NT2/D1 (cell line): ENCODE results near the gene RBBP8NL.
A peak's percentile ranks its signal among the peaks of the same experiment; 100 is the strongest.

ENCODE experiments used
- DNase-seq: peaks from one replicate; pipeline ENCODE4 v3.0.0-alpha.2; 2011; ENCODE audit warnings: low read depth, low spot score
- H3K27me3 ChIP-seq: 2 replicates; pipeline ENCODE4 v1.6.0; 2011; ENCODE audit warnings: mild to moderate bottlenecking; ENCODE audit not compliant: insufficient read length, insufficient read depth
- H3K36me3 ChIP-seq: 2 replicates; pipeline ENCODE4 v1.6.1; 2011; ENCODE audit warnings: mild to moderate bottlenecking, low read length, mixed read lengths; ENCODE audit not compliant: insufficient read depth, insufficient read length
- H3K4me1 ChIP-seq: 2 replicates; pipeline ENCODE4 v1.5.1; 2011; ENCODE audit not compliant: insufficient read depth, insufficient read length
- H3K4me3 ChIP-seq: 2 replicates; pipeline ENCODE4 v1.5.1; 2011; ENCODE audit warnings: low read depth; ENCODE audit not compliant: insufficient read length
- H3K9ac ChIP-seq: 2 replicates; pipeline ENCODE4 v1.6.0; 2011; ENCODE audit warnings: low read depth; ENCODE audit not compliant: insufficient read length
- H3K9me3 ChIP-seq: 2 replicates; pipeline ENCODE4 v1.5.1; 2011; ENCODE audit warnings: mild to moderate bottlenecking, low read length; ENCODE audit not compliant: insufficient read depth
- SUZ12 ChIP-seq: IDR thresholded peaks from 2 replicates; pipeline ENCODE4 v1.6.1; 2011; ENCODE audit not compliant: insufficient read length, insufficient read depth; ENCODE audit errors: extremely low read depth
- YY1 ChIP-seq: IDR thresholded peaks from 2 replicates; pipeline ENCODE4 v1.6.1; 2011; ENCODE audit not compliant: insufficient read length, insufficient read depth
- ZNF274 ChIP-seq: IDR thresholded peaks from 2 replicates; pipeline ENCODE4 v1.6.1; 2011; ENCODE audit warnings: mild to moderate bottlenecking, low read depth, low read length

RBBP8NL gene

GRCh38 chr20:62406635-62407176, 20.6 kb downstream of the RBBP8NL start:
- no peaks in the 10 kb centered on the region for H3K9me3 ChIP-seq
- peaks cover 42% of the 10 kb centered on the region for H3K4me1 ChIP-seq
- no peak for TF ChIP-seq ZNF274
- no peak for TF ChIP-seq YY1
- no peak for TF ChIP-seq SUZ12
- H3K9ac ChIP-seq: peak overlapping the region; percentile 72
- peaks cover 12% of the 10 kb centered on the region for H3K36me3 ChIP-seq
- H3K4me3 ChIP-seq: peak overlapping the region; percentile 61
- H3K27me3 ChIP-seq: peaks cover 25% of the 10 kb centered on the region
- no peak for DNase-seq

- Histone ChIP-seq H3K36me3 (peaks cover 19% of the 10 kb centered on the region), H3K4me3 (peak overlapping the region; percentile 61), H3K9ac (peak overlapping the region; percentile 72), H3K4me1 (peaks cover 37% of the 10 kb centered on the region), H3K27me3 (peaks cover 25% of the 10 kb centered on the region), H3K9me3 (no peaks in the 10 kb centered on the region)
- no peak for TF ChIP-seq YY1
- no peak for TF ChIP-seq SUZ12
- no peak for TF ChIP-seq ZNF274
- DNase-seq: no peak
Observed at GRCh38 chr20:62405981-62406513, 21.3 kb downstream of the RBBP8NL start.

- Histone ChIP-seq H3K27me3 (peaks cover 25% of the 10 kb centered on the region), H3K4me3 (no peak overlapping the region), H3K9me3 (no peaks in the 10 kb centered on the region), H3K4me1 (peaks cover 33% of the 10 kb centered on the region), H3K36me3 (peaks cover 21% of the 10 kb centered on the region), H3K9ac (peak overlapping the region; percentile 72)
- no peak for DNase-seq
- no peak for TF ChIP-seq YY1
Observed at GRCh38 chr20:62405108-62405980, 22.0 kb downstream of the RBBP8NL start.

- no peak for TF ChIP-seq YY1
- no peak for TF ChIP-seq ZNF274
- no peak for TF ChIP-seq SUZ12
- H3K9ac ChIP-seq: peak overlapping the region; percentile 33
Observed at GRCh38 chr20:62404761-62405107, 22.6 kb downstream of the RBBP8NL start.

GRCh38 chr20:62404112-62404665, 23.1 kb downstream of the RBBP8NL start:
- H3K27me3 ChIP-seq: peaks cover 17% of the 10 kb centered on the region
- TF ChIP-seq YY1 (no peak), ZNF274 (no peak), SUZ12 (no peak)
- no peak overlapping the region for H3K4me3 ChIP-seq
- no peaks in the 10 kb centered on the region for H3K9me3 ChIP-seq
- H3K36me3 ChIP-seq: peaks cover 21% of the 10 kb centered on the region
- peaks cover 27% of the 10 kb centered on the region for H3K4me1 ChIP-seq
- peak overlapping the region; percentile 33 for H3K9ac ChIP-seq
- DNase-seq: no peak

More at GRCh38 chr20:62404761-62405107, 22.6 kb downstream of the RBBP8NL start:
- Histone ChIP-seq H3K9me3 (no peaks in the 10 kb centered on the region), H3K36me3 (peaks cover 21% of the 10 kb centered on the region), H3K4me1 (peaks cover 27% of the 10 kb centered on the region), H3K27me3 (peaks cover 22% of the 10 kb centered on the region), H3K4me3 (no peak overlapping the region)
- no peak for DNase-seq

- Histone ChIP-seq H3K27me3 (peaks cover 8% of the 10 kb centered on the region), H3K4me3 (no peak overlapping the region), H3K36me3 (peaks cover 21% of the 10 kb centered on the region), H3K9me3 (no peaks in the 10 kb centered on the region), H3K9ac (no peak overlapping the region), H3K4me1 (peaks cover 27% of the 10 kb centered on the region)
- DNase-seq: no peak
- no peak for TF ChIP-seq ZNF274
- no peak for TF ChIP-seq SUZ12
- TF ChIP-seq YY1: no peak
Observed at GRCh38 chr20:62403331-62403730, 24.0 kb downstream of the RBBP8NL start.

GRCh38 chr20:62402456-62403150, 24.7 kb downstream of the RBBP8NL start:
- Histone ChIP-seq H3K9ac (no peak overlapping the region), H3K9me3 (no peaks in the 10 kb centered on the region), H3K36me3 (peaks cover 22% of the 10 kb centered on the region), H3K4me1 (peaks cover 22% of the 10 kb centered on the region), H3K4me3 (no peak overlapping the region), H3K27me3 (peaks cover under 1% of the 10 kb centered on the region)
- DNase-seq: no peak
- TF ChIP-seq ZNF274 (no peak), YY1 (no peak), SUZ12 (no peak)
